ENCODE data around the gene ATF7IP2. TPM values are rescaled to one million over a fixed set of nuclear protein-coding genes. Genes with fewer than 3 reads are reported as not detected.

The ATF7IP2 gene
- total and polyA plus RNA-seq, 9 of the 15 experiments (the other 6 are each of a cell fraction or from before 2014, with no cell fraction given), result 131 to 515 (median 196) TPM

DNA sequence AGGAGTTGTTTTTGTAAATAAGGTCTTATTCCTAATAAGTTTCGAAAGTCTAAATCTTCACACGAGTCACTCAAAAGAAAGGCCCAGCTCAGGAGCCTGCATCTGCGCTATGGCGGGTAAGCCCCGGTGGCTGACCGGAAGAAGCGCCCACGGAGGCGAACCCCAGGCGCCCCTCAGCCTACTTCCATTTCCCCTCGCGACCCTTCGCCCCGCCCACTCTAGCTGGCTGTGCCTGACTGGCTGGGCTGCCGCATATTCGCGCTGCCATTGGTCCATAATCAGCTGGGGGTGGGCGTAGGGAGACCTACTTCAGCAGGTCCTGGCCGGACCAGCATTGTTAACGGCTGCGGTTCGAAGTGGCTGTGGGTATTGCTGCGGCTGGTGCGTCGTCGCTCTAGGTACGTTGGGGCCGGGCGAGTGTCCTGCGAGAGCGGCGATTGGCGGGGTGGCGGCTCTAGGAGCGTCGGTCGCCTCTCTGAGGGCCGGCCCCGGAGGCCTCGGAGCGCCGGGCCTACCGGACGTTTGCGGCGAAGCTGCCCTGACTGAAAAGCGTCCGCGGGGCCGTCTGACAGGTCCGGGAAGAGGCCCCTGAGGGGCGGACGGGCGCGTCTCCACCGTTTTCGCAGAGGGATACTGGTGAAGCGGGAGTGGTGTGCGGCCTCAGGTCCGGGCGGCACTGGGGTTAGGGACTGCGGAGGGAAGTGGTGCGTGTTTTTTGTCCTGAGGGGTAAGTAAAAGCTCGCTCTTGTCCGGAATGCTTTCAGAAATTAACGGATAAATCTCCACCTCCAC, at the start of gene ATF7IP2 (continued):
- TF ChIP-seq ZZZ3 (IDR thresholded peaks at IDR 0.05), result no peak
- no peak for TF ChIP-seq NFE2L1 (tag; IDR thresholded peaks at IDR 0.05; ENCODE audit: borderline replicate concordance, low read depth)
- TF ChIP-seq MAFF (IDR thresholded peaks at IDR 0.05; ENCODE audit: low read length), result no peak
- TF ChIP-seq KAT8 (IDR thresholded peaks at IDR 0.05; ENCODE audit: low read depth), result no peak
- TF ChIP-seq, protein P1, sequence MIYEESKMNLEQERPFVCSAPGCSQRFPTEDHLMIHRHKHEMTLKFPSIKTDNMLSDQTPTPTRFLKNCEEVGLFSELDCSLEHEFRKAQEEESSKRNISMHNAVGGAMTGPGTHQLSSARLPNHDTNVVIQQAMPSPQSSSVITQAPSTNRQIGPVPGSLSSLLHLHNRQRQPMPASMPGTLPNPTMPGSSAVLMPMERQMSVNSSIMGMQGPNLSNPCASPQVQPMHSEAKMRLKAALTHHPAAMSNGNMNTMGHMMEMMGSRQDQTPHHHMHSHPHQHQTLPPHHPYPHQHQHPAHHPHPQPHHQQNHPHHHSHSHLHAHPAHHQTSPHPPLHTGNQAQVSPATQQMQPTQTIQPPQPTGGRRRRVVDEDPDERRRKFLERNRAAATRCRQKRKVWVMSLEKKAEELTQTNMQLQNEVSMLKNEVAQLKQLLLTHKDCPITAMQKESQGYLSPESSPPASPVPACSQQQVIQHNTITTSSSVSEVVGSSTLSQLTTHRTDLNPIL (CRISPR knock-in tag; IDR thresholded peaks at IDR 0.05), result no peak
- TF ChIP-seq NFRKB (IDR thresholded peaks at IDR 0.05; ENCODE audit: low read depth), result no peak
- TF ChIP-seq, protein P2, sequence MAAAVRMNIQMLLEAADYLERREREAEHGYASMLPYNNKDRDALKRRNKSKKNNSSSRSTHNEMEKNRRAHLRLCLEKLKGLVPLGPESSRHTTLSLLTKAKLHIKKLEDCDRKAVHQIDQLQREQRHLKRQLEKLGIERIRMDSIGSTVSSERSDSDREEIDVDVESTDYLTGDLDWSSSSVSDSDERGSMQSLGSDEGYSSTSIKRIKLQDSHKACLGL (CRISPR knock-in tag; IDR thresholded peaks at IDR 0.05; ENCODE audit: borderline replicate concordance, poor library complexity, severe bottlenecking), result no peak
- TF ChIP-seq, protein P3, sequence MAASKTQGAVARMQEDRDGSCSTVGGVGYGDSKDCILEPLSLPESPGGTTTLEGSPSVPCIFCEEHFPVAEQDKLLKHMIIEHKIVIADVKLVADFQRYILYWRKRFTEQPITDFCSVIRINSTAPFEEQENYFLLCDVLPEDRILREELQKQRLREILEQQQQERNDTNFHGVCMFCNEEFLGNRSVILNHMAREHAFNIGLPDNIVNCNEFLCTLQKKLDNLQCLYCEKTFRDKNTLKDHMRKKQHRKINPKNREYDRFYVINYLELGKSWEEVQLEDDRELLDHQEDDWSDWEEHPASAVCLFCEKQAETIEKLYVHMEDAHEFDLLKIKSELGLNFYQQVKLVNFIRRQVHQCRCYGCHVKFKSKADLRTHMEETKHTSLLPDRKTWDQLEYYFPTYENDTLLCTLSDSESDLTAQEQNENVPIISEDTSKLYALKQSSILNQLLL (CRISPR knock-in tag; IDR thresholded peaks at IDR 0.05; ENCODE audit: borderline replicate concordance), result no peak
- 0 out of 2 replicates have a peak, but pooled peaks have one; percentile 77 for TF ChIP-seq RBM14 (IDR thresholded peaks at IDR 0.05; ENCODE audit: borderline replicate concordance, insufficient read depth, low read depth, low read length)
- no peak for TF ChIP-seq ZNF830 (CRISPR knock-in tag; IDR thresholded peaks at IDR 0.05)
- peak; percentile 76; the same call in 1 of the 2 replicates for TF ChIP-seq PHTF2 (CRISPR knock-in tag; IDR thresholded peaks at IDR 0.05)
- TF ChIP-seq, protein P4, sequence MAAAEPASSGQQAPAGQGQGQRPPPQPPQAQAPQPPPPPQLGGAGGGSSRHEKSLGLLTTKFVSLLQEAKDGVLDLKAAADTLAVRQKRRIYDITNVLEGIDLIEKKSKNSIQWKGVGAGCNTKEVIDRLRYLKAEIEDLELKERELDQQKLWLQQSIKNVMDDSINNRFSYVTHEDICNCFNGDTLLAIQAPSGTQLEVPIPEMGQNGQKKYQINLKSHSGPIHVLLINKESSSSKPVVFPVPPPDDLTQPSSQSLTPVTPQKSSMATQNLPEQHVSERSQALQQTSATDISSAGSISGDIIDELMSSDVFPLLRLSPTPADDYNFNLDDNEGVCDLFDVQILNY (CRISPR knock-in tag; IDR thresholded peaks at IDR 0.05), result peak; percentile 64; the same call in 1 of the 2 replicates
- TF ChIP-seq CEBPG (CRISPR knock-in tag; IDR thresholded peaks at IDR 0.05), result no peak
- TF ChIP-seq CEBPG (tag; conservative IDR thresholded peaks at IDR 0.05 in 1 of 2, IDR thresholded peaks at IDR 0.05 in 1 of 2), result no peak
- no peak for TF ChIP-seq SMAD3 (CRISPR knock-in tag; conservative IDR thresholded peaks at IDR 0.05)
- peak; percentile 46; the same call in 1 of the 2 replicates for TF ChIP-seq STAG1 (CRISPR knock-in tag; IDR thresholded peaks at IDR 0.05; ENCODE audit: borderline replicate concordance)
- TF ChIP-seq ZNF12 (CRISPR knock-in tag; IDR thresholded peaks at IDR 0.05), result peak; percentile 83; the same call in 1 of the 2 replicates
- TF ChIP-seq, protein P5, sequence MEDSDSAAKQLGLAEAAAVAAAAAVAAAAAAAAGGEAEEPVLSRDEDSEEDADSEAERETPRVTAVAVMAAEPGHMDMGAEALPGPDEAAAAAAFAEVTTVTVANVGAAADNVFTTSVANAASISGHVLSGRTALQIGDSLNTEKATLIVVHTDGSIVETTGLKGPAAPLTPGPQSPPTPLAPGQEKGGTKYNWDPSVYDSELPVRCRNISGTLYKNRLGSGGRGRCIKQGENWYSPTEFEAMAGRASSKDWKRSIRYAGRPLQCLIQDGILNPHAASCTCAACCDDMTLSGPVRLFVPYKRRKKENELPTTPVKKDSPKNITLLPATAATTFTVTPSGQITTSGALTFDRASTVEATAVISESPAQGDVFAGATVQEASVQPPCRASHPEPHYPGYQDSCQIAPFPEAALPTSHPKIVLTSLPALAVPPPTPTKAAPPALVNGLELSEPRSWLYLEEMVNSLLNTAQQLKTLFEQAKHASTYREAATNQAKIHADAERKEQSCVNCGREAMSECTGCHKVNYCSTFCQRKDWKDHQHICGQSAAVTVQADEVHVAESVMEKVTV (CRISPR knock-in tag; IDR thresholded peaks at IDR 0.05), result no peak
- TF ChIP-seq CHD2 (IDR thresholded peaks at IDR 0.05; ENCODE audit: low read depth, low read length), result peak; percentile 70
